ENCODE data around the gene NKAIN4. TPM values are rescaled to one million over a fixed set of nuclear protein-coding genes. Genes with fewer than 3 reads are reported as not detected.
A peak's percentile ranks its signal among the peaks of the same experiment; 100 is the strongest.
"Not testable (repeated sequence)": the region's sequence is repeated elsewhere in the genome, so short reads cannot be mapped to it uniquely, and the experiment has no call there.

The NKAIN4 gene
- total RNA-seq, 1 experiment from 2014 or later = 3.0 TPM

- no peak for DNase-seq
- no peaks in the 10 kb centered on the region for H3K36me3 ChIP-seq (replicated peaks; ENCODE audit: control insufficient read depth, insufficient read depth, low read length)
- no peaks in the 10 kb centered on the region; the same call in 1 of the 2 replicates for H3K27me3 ChIP-seq (ENCODE audit: control insufficient read depth, insufficient read depth, low read length)
- H3K4me3 ChIP-seq (ENCODE audit: insufficient read depth, low read depth, low read length) = no peak overlapping the region
Observed at GRCh38 chr20:63233061-63233344, 21.3 kb downstream of the NKAIN4 start.

GRCh38 chr20:63232235-63233060 is 21.8 kb downstream of the NKAIN4 start:
- no peaks in the 10 kb centered on the region; the same call in 1 of the 2 replicates for H3K27me3 ChIP-seq (ENCODE audit: control insufficient read depth, insufficient read depth, low read length)
- no peak for DNase-seq
- no peak overlapping the region for H3K4me3 ChIP-seq (ENCODE audit: insufficient read depth, low read depth, low read length)
- H3K36me3 ChIP-seq (replicated peaks; ENCODE audit: control insufficient read depth, insufficient read depth, low read length) = no peaks in the 10 kb centered on the region

- peak; percentile 88 for DNase-seq
- H3K27me3 ChIP-seq (ENCODE audit: control insufficient read depth, insufficient read depth, low read length) = no peaks in the 10 kb centered on the region; the same call in 1 of the 2 replicates
- H3K4me3 ChIP-seq (ENCODE audit: insufficient read depth, low read depth, low read length) = no peak overlapping the region
- H3K36me3 ChIP-seq (replicated peaks; ENCODE audit: control insufficient read depth, insufficient read depth, low read length) = no peaks in the 10 kb centered on the region
Observed at GRCh38 chr20:63230800-63231268, 23.4 kb downstream of the NKAIN4 start.

- Histone ChIP-seq H3K4me3 (ENCODE audit: insufficient read depth, low read depth, low read length) (no peak overlapping the region), H3K27me3 (ENCODE audit: control insufficient read depth, insufficient read depth, low read length) (no peaks in the 10 kb centered on the region; the same call in 1 of the 2 replicates), H3K36me3 (replicated peaks; ENCODE audit: control insufficient read depth, insufficient read depth, low read length) (no peaks in the 10 kb centered on the region)
- DNase-seq = no peak
Observed at GRCh38 chr20:63228806-63229205, 25.5 kb downstream of the NKAIN4 start.

- DNase-seq = no peak
- Histone ChIP-seq H3K27me3 (ENCODE audit: control insufficient read depth, insufficient read depth, low read length) (no peaks in the 10 kb centered on the region; the same call in 1 of the 2 replicates), H3K36me3 (replicated peaks; ENCODE audit: control insufficient read depth, insufficient read depth, low read length) (no peaks in the 10 kb centered on the region), H3K4me3 (ENCODE audit: insufficient read depth, low read depth, low read length) (no peak overlapping the region)
Observed at GRCh38 chr20:63227260-63227659, 27.0 kb downstream of the NKAIN4 start.

- no peak overlapping the region for H3K4me3 ChIP-seq (ENCODE audit: insufficient read depth, low read depth, low read length)
- no peak for DNase-seq
- no peaks in the 10 kb centered on the region for H3K36me3 ChIP-seq (replicated peaks; ENCODE audit: control insufficient read depth, insufficient read depth, low read length)
Observed at GRCh38 chr20:63226042-63226943, 28.0 kb downstream of the NKAIN4 start.

GRCh38 chr20:63225082-63225454 is 29.2 kb downstream of the NKAIN4 start:
- H3K4me3 ChIP-seq (ENCODE audit: insufficient read depth, low read depth, low read length) = no peak overlapping the region
- no peaks in the 10 kb centered on the region; the same call in 1 of the 2 replicates for H3K27me3 ChIP-seq (ENCODE audit: control insufficient read depth, insufficient read depth, low read length)
- no peaks in the 10 kb centered on the region for H3K36me3 ChIP-seq (replicated peaks; ENCODE audit: control insufficient read depth, insufficient read depth, low read length)
- DNase-seq = no peak

More at GRCh38 chr20:63226042-63226943, 28.0 kb downstream of the NKAIN4 start:
- no peaks in the 10 kb centered on the region; the same call in 1 of the 2 replicates for H3K27me3 ChIP-seq (ENCODE audit: control insufficient read depth, insufficient read depth, low read length)

- Histone ChIP-seq H3K36me3 (replicated peaks; ENCODE audit: control insufficient read depth, insufficient read depth, low read length) (no peaks in the 10 kb centered on the region), H3K4me3 (ENCODE audit: insufficient read depth, low read depth, low read length) (no peak overlapping the region), H3K27me3 (ENCODE audit: control insufficient read depth, insufficient read depth, low read length) (no peaks in the 10 kb centered on the region)
- peak; percentile 76 for DNase-seq
Observed at GRCh38 chr20:63224412-63225081, 29.7 kb downstream of the NKAIN4 start.

GRCh38 chr20:63223826-63224207 is 30.4 kb downstream of the NKAIN4 start:
- Histone ChIP-seq H3K4me3 (ENCODE audit: insufficient read depth, low read depth, low read length) (no peak overlapping the region), H3K27me3 (ENCODE audit: control insufficient read depth, insufficient read depth, low read length) (no peaks in the 10 kb centered on the region), H3K36me3 (replicated peaks; ENCODE audit: control insufficient read depth, insufficient read depth, low read length) (no peaks in the 10 kb centered on the region)
- no peak for DNase-seq

GRCh38 chr20:63223121-63223825 is 31.0 kb downstream of the NKAIN4 start:
- Histone ChIP-seq H3K36me3 (replicated peaks; ENCODE audit: control insufficient read depth, insufficient read depth, low read length) (no peaks in the 10 kb centered on the region), H3K4me3 (ENCODE audit: insufficient read depth, low read depth, low read length) (no peak overlapping the region), H3K27me3 (ENCODE audit: control insufficient read depth, insufficient read depth, low read length) (no peaks in the 10 kb centered on the region)
- DNase-seq = peak; percentile 85

GRCh38 chr20:63222541-63222940 is 31.7 kb downstream of the NKAIN4 start:
- Histone ChIP-seq H3K27me3 (ENCODE audit: control insufficient read depth, insufficient read depth, low read length) (no peaks in the 10 kb centered on the region), H3K36me3 (replicated peaks; ENCODE audit: control insufficient read depth, insufficient read depth, low read length) (no peaks in the 10 kb centered on the region), H3K4me3 (ENCODE audit: insufficient read depth, low read depth, low read length) (no peak overlapping the region)
- no peak for DNase-seq

GRCh38 chr20:63221400-63222053 is 32.7 kb downstream of the NKAIN4 start:
- DNase-seq; H3K27me3 ChIP-seq (ENCODE audit: control insufficient read depth, insufficient read depth, low read length); H3K36me3 ChIP-seq (replicated peaks; ENCODE audit: control insufficient read depth, insufficient read depth, low read length); H3K4me3 ChIP-seq (ENCODE audit: insufficient read depth, low read depth, low read length): not testable (repeated sequence)

GRCh38 chr20:63220696-63221399 is 33.4 kb downstream of the NKAIN4 start:
- DNase-seq = no peak
- no peak overlapping the region for H3K4me3 ChIP-seq (ENCODE audit: insufficient read depth, low read depth, low read length)
- H3K36me3 ChIP-seq (replicated peaks; ENCODE audit: control insufficient read depth, insufficient read depth, low read length) = no peaks in the 10 kb centered on the region
- H3K27me3 ChIP-seq (ENCODE audit: control insufficient read depth, insufficient read depth, low read length) = no peaks in the 10 kb centered on the region

Data from H7 (cell line).